K562 (cell line): Measurements from ENCODE around the gene BSN. TPM values are rescaled to one million over a fixed set of nuclear protein-coding genes. Genes with fewer than 3 reads are reported as not detected.
"Not testable (repeated sequence)": the region's sequence is repeated elsewhere in the genome, so short reads cannot be mapped to it uniquely, and the experiment has no call there.

Experiments
- ATAC-seq: fragments of 200-7000 bp; cut with Tn5 transposase; 3 replicates; pipeline ENCODE4 v1.9.1; 2020; ENCODE audit warnings: moderate library complexity
- BruUV-seq: library from RNA; stranded (reverse); fragments of 400-500 nt; replicated peaks from 2 replicates; lab custom pipeline; 2021; lab: Mats Ljungman, UMichigan
- CTCF ChIA-PET: fragments of 300-600 bp; formaldehyde crosslinking; extraction: SDS; loops from one replicate; lab custom pipeline; 2021; ENCODE audit warnings: low intra/inter-chr PET ratio; lab: Yijun Ruan, JAX
- POLR2A ChIA-PET: fragments of 300-600, 350-650 bp; sonication (Branson Sonifier 250); formaldehyde crosslinking; extraction: SDS; loops from one replicate; lab custom pipeline; 2021; ENCODE audit warnings: antibody characterized with exemption, inconsistent platforms; lab: Yijun Ruan, JAX
- DNase-seq, 4 experiments: peaks; one replicate each; pipeline versions ENCODE4 v3.0.0 to v3.0.0-alpha.2; 2011 to 2018; ENCODE audit warnings: low spot score in 3 of 4, mixed read lengths in 3 of 4; ENCODE audit errors: extremely low read depth in 1 of 4
- FAIRE-seq: peaks from 2 replicates; lab custom pipeline; 2011; peaks lifted over from hg19 to GRCh38; lab: Jason Lieb, UNC
- H2AFZ ChIP-seq: 2 replicates; pipeline ENCODE4 v1.6.0; 2011; ENCODE audit warnings: low read depth, low read length, control low read depth, inconsistent platforms
- H3K27ac ChIP-seq: fragments of 200-600 bp; 3 replicates; pipeline ENCODE4 v1.8.0; 2011; ENCODE audit warnings: low read depth, mild to moderate bottlenecking, control low read depth, inconsistent platforms, low read length, moderate library complexity, mixed read lengths; ENCODE audit errors: extremely low read depth
- H3K27me3 ChIP-seq, 2 experiments: fragments of 300-600 bp in 1 of 2; 2 replicates in 1 of 2; 3 replicates in 1 of 2; pipeline versions ENCODE4 v1.6.0 to v1.8.0; 2011; ENCODE audit warnings: inconsistent platforms in 2 of 2, low read length in 2 of 2, mild to moderate bottlenecking in 1 of 2, mixed read lengths in 1 of 2, moderate library complexity in 1 of 2; ENCODE audit not compliant: control insufficient read depth in 2 of 2, insufficient read depth in 2 of 2
- H3K36me3 ChIP-seq: fragments of 300-600 bp; 3 replicates; pipeline ENCODE4 v1.8.0; 2011; ENCODE audit warnings: mild to moderate bottlenecking, low read length, inconsistent platforms; ENCODE audit not compliant: control insufficient read depth, insufficient read depth
- H3K4me1 ChIP-seq, 2 experiments: fragments of 200-600 bp in 1 of 2; replicated peaks in 1 of 2; 2 replicates in 1 of 2; 3 replicates in 1 of 2; pipeline versions ENCODE4 v1.5.1 to v1.8.0; 2011; ENCODE audit warnings: inconsistent platforms in 2 of 2, low read length in 2 of 2, mild to moderate bottlenecking in 1 of 2, mixed read lengths in 1 of 2, moderate library complexity in 1 of 2; ENCODE audit not compliant: control insufficient read depth in 2 of 2, insufficient read depth in 2 of 2
- H3K4me2 ChIP-seq: 2 replicates; pipeline ENCODE4 v1.6.1; 2011; ENCODE audit warnings: low read length, control low read depth, inconsistent platforms, mixed read lengths; ENCODE audit not compliant: insufficient read depth
- H3K4me3 ChIP-seq: fragments of 200-600 bp; sonication (generic), shearing (Covaris generic); 2 replicates; pipeline ENCODE4 v1.5.1; 2016; ENCODE audit warnings: control low read depth, inconsistent platforms
- H3K79me2 ChIP-seq: fragments of 200-600 bp; 3 replicates; pipeline ENCODE4 v1.8.0; 2011; ENCODE audit warnings: low read length, inconsistent platforms; ENCODE audit not compliant: control insufficient read depth, insufficient read depth
- H3K9ac ChIP-seq, 2 experiments: 2 replicates each; pipeline versions ENCODE4 v1.6.0 to v1.6.1; 2011; ENCODE audit warnings: low read depth in 2 of 2, low read length in 2 of 2, control low read depth in 1 of 2, inconsistent platforms in 1 of 2, mild to moderate bottlenecking in 1 of 2, mixed read lengths in 1 of 2; ENCODE audit not compliant: insufficient read depth in 1 of 2
- H3K9me1 ChIP-seq: one replicate; pipeline ENCODE4 v1.6.0; 2011; ENCODE audit warnings: inconsistent platforms, mild to moderate bottlenecking, low read length, moderate library complexity; ENCODE audit not compliant: control insufficient read depth, insufficient read depth
- H3K9me3 ChIP-seq: replicated peaks from 2 replicates; pipeline ENCODE4 v1.5.1; 2011; ENCODE audit warnings: low read depth, low read length, inconsistent platforms; ENCODE audit not compliant: control insufficient read depth, insufficient read depth
- H4K20me1 ChIP-seq: replicated peaks from 2 replicates; pipeline ENCODE4 v1.6.1; 2011; ENCODE audit warnings: low read length, inconsistent platforms, mixed read lengths; ENCODE audit not compliant: control insufficient read depth, insufficient read depth
- CCNT2 ChIP-seq: IDR thresholded peaks from 2 replicates; pipeline ENCODE4 v1.6.1; 2011; ENCODE audit warnings: borderline replicate concordance, low read depth, mild to moderate bottlenecking, moderate library complexity, mixed read lengths, low read length; ENCODE audit not compliant: insufficient read length; ENCODE audit errors: extremely low read depth
- EP300 ChIP-seq: IDR thresholded peaks from 2 replicates; pipeline ENCODE4 v1.6.1; 2012; ENCODE audit warnings: low read length, improper control_type of control experiment
- POLR2AphosphoS5 ChIP-seq: IDR thresholded peaks from 2 replicates; pipeline ENCODE4 v1.6.1; 2011; ENCODE audit warnings: mild to moderate bottlenecking, low read depth, low read length, moderate library complexity; ENCODE audit not compliant: control insufficient read depth, insufficient read depth
- POLR2G ChIP-seq: fragments of 200-400 bp; formaldehyde crosslinking; IDR thresholded peaks from 2 replicates; pipeline ENCODE4 v1.6.1; 2017; ENCODE audit warnings: low read depth, mild to moderate bottlenecking, antibody characterized with exemption, low read length, moderate library complexity
- RCOR1 ChIP-seq, 2 experiments: IDR thresholded peaks; 2 replicates each; pipeline ENCODE4 v1.6.1; 2012; ENCODE audit warnings: low read depth in 2 of 2, low read length in 2 of 2, borderline replicate concordance in 1 of 2, improper control_type of control experiment in 1 of 2
- TAF1 ChIP-seq: IDR thresholded peaks from 2 replicates; pipeline ENCODE4 v1.6.1; 2011; ENCODE audit warnings: mild to moderate bottlenecking, low read length, moderate library complexity; ENCODE audit not compliant: insufficient read depth, control insufficient read depth, severe bottlenecking; ENCODE audit errors: extremely low read depth
- YY1 ChIP-seq, 3 experiments: IDR thresholded peaks; 2 replicates each; pipeline ENCODE4 v1.6.1; 2011; ENCODE audit warnings: low read length in 2 of 3, mild to moderate bottlenecking in 2 of 3, moderate library complexity in 2 of 3, borderline replicate concordance in 1 of 3, control low read depth in 1 of 3, low read depth in 1 of 3; ENCODE audit not compliant: insufficient read depth in 3 of 3, insufficient replicate concordance in 2 of 3, control insufficient read depth in 1 of 3, insufficient read length in 1 of 3; ENCODE audit errors: extremely low read depth in 1 of 3
- ZBTB7A ChIP-seq: IDR thresholded peaks from 2 replicates; pipeline ENCODE4 v1.6.1; 2011; ENCODE audit warnings: low read depth, mild to moderate bottlenecking, low read length, moderate library complexity, borderline replicate concordance; ENCODE audit not compliant: control insufficient read depth
- WGBS: fragments of 100-300 bp; shearing (Covaris generic); methylation state at CpG from one replicate; pipeline ENCODE4 v1.1.6; 2016; ENCODE audit warnings: low coverage, mixed read lengths; ENCODE audit not compliant: insufficient coverage; ENCODE audit errors: missing lambda C conversion rate; 5-methylcytosine and 5-hydroxymethylcytosine counted together
- in situ Hi-C: fragments of 300-500 bp; cut with MboI; formaldehyde crosslinking; loops from 4 replicates; pipeline ENCODE4 v1.15.0; 2018; ENCODE audit warnings: inconsistent platforms, mixed read lengths
- intact Hi-C: fragments of 100-400 bp; cut with micrococcal nuclease; formaldehyde crosslinking; loops from 2 replicates; pipeline ENCODE4 v1.14.2; 2022
- polyA plus RNA-seq, 8 experiments: library from polyadenylated mRNA; depleted of rRNA in 4 of 8; stranded (reverse) in 5 of 8; unstranded in 3 of 8; fragments of >200 nt; fragmentation: Nextera tagmentation in 2 of 8; fragmentation: Illumina TruSeq in 1 of 8; extraction: Ambion mirVana in 2 of 8; extraction: Trizol in 1 of 8; gene quantifications; 2 replicates each; pipeline versions ENCODE4 v1.2.1 to v1.2.3, GENCODE V29; 2011 to 2014; ENCODE audit warnings: inconsistent platforms in 1 of 8, missing spikeins in 1 of 8
- total RNA-seq, 7 experiments: library from RNA; depleted of rRNA in 6 of 7; stranded (reverse); fragments of >200 nt in 6 of 7; fragmentation: Illumina TruSeq in 2 of 7; extraction: Trizol in 2 of 7; gene quantifications; 2 replicates each; pipeline versions ENCODE4 v1.2.1 to v1.2.3, GENCODE V29; 2011 to 2021; ENCODE audit warnings: low replicate concordance in 1 of 7

Gene BSN
- total and polyA plus RNA-seq, 9 of the 15 experiments (the other 6 are each of a cell fraction or from before 2014, with no cell fraction given): 0.03 to 1.5 (median 0.29) TPM

DNA sequence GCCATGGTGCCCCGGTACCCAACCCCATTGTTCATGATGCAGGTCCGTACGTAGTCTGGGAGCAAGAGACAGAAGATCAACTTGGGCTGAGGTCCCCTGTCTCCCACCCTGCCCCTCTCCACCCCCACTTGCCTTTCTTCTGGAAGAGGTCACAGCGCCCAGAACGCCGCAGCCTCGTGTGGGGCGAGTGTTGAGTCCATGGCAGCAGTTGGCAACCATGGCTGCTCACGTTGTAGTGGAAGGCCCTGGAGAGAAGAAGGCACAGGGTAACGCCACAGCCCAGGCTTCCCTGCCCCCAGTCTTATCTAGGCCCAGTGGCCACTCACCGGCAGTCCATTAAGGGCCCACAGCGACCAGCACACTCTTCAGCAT is 133.1 kb downstream of the BSN start:
- H3K9me3 ChIP-seq, H3K9me1 ChIP-seq, POLR2A ChIA-PET, DNase-seq, CTCF ChIA-PET, intact Hi-C loops, H3K4me3 ChIP-seq, FAIRE-seq, H4K20me1 ChIP-seq, H2AFZ ChIP-seq, ATAC-seq, in situ Hi-C loops, H3K27ac ChIP-seq, H3K9ac ChIP-seq, BruUV-seq, H3K4me2 ChIP-seq, H3K27me3 ChIP-seq: not testable (repeated sequence)
- TF ChIP-seq POLR2G: 0 out of 2 replicates have a peak, but pooled peaks have one; percentile 13
- H3K4me1 ChIP-seq: peaks cover 6 to 33% of the 10 kb centered on the region in 2 experiments; a peak in 4 of 5 replicates
- WGBS: 78% methylated on average over 4 of the region's 12 CpGs
- H3K36me3 ChIP-seq: peaks cover 15% of the 10 kb centered on the region; the same call in 1 of the 3 replicates
- peaks cover 22% of the 10 kb centered on the region for H3K79me2 ChIP-seq

DNA sequence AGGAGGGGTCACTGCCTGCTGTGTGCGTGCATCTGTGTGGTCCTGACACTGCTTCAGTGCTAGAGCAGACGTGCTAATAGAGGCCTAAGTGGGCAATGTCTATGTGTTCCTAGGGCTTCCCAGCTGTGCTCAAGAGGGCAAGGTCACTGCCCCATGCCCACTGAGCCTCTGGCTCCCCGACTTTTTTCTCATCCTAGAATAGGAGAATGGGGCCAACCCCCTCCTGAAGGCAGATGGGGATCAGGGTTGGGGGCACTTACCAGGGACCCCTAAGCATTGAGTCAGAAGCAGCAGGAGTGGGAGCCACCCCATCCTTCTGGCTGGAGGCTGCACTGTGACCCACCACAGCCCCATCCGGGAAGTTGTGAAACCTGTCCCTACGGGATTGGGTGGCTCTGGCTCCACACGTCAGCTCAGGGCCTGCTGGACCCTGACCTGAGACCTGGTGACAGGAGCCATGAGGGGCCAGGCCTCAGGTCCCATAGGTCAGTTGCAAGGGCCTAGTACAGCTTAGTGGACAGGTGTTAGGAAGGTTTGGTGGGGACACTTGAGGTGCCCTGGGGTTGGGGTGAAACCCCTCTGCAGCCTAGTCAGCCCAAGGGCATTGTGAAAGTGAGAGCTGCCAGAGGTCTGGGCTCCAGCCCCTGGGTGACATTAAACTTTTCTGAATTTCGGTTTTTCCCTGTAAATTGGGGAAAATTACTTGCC is 134.2 kb downstream of the BSN start:
- FAIRE-seq, H4K20me1 ChIP-seq, intact Hi-C loops, BruUV-seq, CTCF ChIA-PET, H3K27me3 ChIP-seq, H3K36me3 ChIP-seq, POLR2A ChIA-PET, in situ Hi-C loops, H3K9me3 ChIP-seq, H3K9me1 ChIP-seq: not testable (repeated sequence)
- Histone ChIP-seq H2AFZ (0 out of 2 replicates have a peak overlapping the region, but pooled peaks have one; percentile 48), H3K4me1 (peaks cover 6 to 33% of the 10 kb centered on the region in 2 experiments; a peak in 4 of 5 replicates), H3K79me2 (peaks cover 22% of the 10 kb centered on the region), H3K4me2 (peak overlapping the region; percentile 81), H3K9ac (peak overlapping the region; percentile 72 to 94), H3K27ac (peak overlapping the region; percentile 87), H3K4me3 (peak overlapping the region; percentile 66)
- peak; percentile 43 for ATAC-seq
- TF ChIP-seq RCOR1 (IDR thresholded peaks at IDR 0.05; ENCODE audit: borderline replicate concordance in 1 of 2, low read depth in 2 of 2, low read length in 2 of 2): peak in 1 of 2 experiments; percentile 10; a peak in 1 of 4 replicates
- 0 out of 2 replicates have a peak, but pooled peaks have one; percentile 54 for TF ChIP-seq EP300
- peak; percentile 33; the same call in 1 of the 2 replicates for TF ChIP-seq ZBTB7A
- TF ChIP-seq POLR2AphosphoS5: 0 out of 2 replicates have a peak, but pooled peaks have one; percentile 11
- TF ChIP-seq YY1 (IDR thresholded peaks at IDR 0.05; ENCODE audit: borderline replicate concordance in 1 of 3, control insufficient read depth in 1 of 3, extremely low read depth in 1 of 3, insufficient read depth in 3 of 3, insufficient read length in 1 of 3, insufficient replicate concordance in 2 of 3, low read depth in 1 of 3, low read length in 2 of 3): peak in 1 of 3 experiments; percentile 4
- TF ChIP-seq TAF1: peak; percentile 11
- TF ChIP-seq CCNT2: peak; percentile 1
- peak; percentile 38 to 57 (median 44) for DNase-seq
- 33% methylated on average over 7 of the region's 7 CpGs for WGBS
